ENCODE measurements around the gene FOXP1. TPM values are rescaled to one million over a fixed set of nuclear protein-coding genes. Genes with fewer than 3 reads are reported as not detected.

Gene FOXP1
- total and polyA plus RNA-seq, 9 of the 15 experiments (the other 6 are each of a cell fraction or from before 2014, with no cell fraction given), result 7.7 to 34.5 (median 13.7) TPM

DNA sequence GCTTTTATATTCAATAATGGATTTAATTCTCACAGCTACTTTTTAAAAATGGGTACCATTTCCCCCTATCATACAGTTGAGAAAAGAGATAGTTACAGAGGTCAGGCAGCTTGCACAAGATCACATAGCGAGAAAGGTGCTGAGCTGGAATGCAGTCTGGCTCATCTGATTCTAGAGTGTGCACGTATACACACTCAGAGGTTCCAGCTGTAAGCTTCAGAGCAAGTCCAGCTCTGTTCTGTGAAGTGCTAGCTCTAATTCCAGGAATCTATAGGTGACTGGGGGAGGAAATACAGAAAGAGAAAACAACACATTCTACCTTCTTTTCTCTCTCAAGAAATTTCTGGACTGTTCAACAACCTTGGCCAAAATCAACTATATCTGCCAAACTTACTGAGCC lies 318.7 kb downstream of the FOXP1 start:
- peak in 1 of 4 experiments; percentile 43 for DNase-seq (ENCODE audit: extremely low read depth in 1 of 4, low spot score in 3 of 4)
- no peaks in the 10 kb centered on the region for H3K27me3 ChIP-seq (ENCODE audit: control insufficient read depth in 2 of 2, insufficient read depth in 2 of 2, low read length in 2 of 2)
- peak; percentile 74 for ATAC-seq
- no peaks in the 10 kb centered on the region for H3K36me3 ChIP-seq (ENCODE audit: control insufficient read depth, insufficient read depth, low read length)
- no peaks in the 10 kb centered on the region; the same call in 1 of the 2 replicates for H4K20me1 ChIP-seq (replicated peaks; ENCODE audit: control insufficient read depth, insufficient read depth, low read length)
- FAIRE-seq, result peak; percentile 77
- H3K9me3 ChIP-seq (replicated peaks; ENCODE audit: control insufficient read depth, insufficient read depth, low read depth, low read length), result no peaks in the 10 kb centered on the region
- POLR2A ChIA-PET, result interaction anchor here (1.0 kb wide), 2 partner anchors 9 to 13 kb away, joined by 3 to 4 read pairs; no protein-coding TSS in a partner anchor
- H3K27ac ChIP-seq (ENCODE audit: extremely low read depth, low read depth, low read length), result no peak overlapping the region
- TF ChIP-seq, protein P1, sequence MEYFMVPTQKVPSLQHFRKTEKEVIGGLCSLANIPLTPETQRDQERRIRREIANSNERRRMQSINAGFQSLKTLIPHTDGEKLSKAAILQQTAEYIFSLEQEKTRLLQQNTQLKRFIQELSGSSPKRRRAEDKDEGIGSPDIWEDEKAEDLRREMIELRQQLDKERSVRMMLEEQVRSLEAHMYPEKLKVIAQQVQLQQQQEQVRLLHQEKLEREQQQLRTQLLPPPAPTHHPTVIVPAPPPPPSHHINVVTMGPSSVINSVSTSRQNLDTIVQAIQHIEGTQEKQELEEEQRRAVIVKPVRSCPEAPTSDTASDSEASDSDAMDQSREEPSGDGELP (CRISPR knock-in tag; IDR thresholded peaks at IDR 0.05; ENCODE audit: borderline replicate concordance), result no peak
- TF ChIP-seq, protein P2, sequence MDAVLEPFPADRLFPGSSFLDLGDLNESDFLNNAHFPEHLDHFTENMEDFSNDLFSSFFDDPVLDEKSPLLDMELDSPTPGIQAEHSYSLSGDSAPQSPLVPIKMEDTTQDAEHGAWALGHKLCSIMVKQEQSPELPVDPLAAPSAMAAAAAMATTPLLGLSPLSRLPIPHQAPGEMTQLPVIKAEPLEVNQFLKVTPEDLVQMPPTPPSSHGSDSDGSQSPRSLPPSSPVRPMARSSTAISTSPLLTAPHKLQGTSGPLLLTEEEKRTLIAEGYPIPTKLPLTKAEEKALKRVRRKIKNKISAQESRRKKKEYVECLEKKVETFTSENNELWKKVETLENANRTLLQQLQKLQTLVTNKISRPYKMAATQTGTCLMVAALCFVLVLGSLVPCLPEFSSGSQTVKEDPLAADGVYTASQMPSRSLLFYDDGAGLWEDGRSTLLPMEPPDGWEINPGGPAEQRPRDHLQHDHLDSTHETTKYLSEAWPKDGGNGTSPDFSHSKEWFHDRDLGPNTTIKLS (IDR thresholded peaks at IDR 0.05; ENCODE audit: borderline replicate concordance, low read depth), result peak; percentile 16; the same call in 1 of the 2 replicates
- peak in 1 of 2 experiments; percentile 60; a peak in 1 of 4 replicates for TF ChIP-seq ARNT (IDR thresholded peaks at IDR 0.05)
- intact Hi-C loops (cut with micrococcal nuclease) (no loop called here), in situ Hi-C loops (cut with MboI) (no loop called here)
- peak overlapping the region; percentile 58 for H2AFZ ChIP-seq (ENCODE audit: low read depth, low read length)
- no peaks in the 10 kb centered on the region for H3K79me2 ChIP-seq (ENCODE audit: control insufficient read depth, insufficient read depth, low read length)
- BruUV-seq (replicated peaks), result no TSS peak
- peak overlapping the region; percentile 37 for H3K4me2 ChIP-seq (ENCODE audit: insufficient read depth, low read length)
- peaks cover 7 to 21% of the 10 kb centered on the region in 2 experiments; a peak in 3 of 5 replicates for H3K4me1 ChIP-seq (replicated peaks in 1 of 2; ENCODE audit: control insufficient read depth in 2 of 2, insufficient read depth in 2 of 2, low read length in 2 of 2)
- H3K4me3 ChIP-seq, result no peak overlapping the region
- 16% methylated on average over 2 of the region's 2 CpGs for WGBS (ENCODE audit: insufficient coverage, low coverage, missing lambda C conversion rate)
- H3K9ac ChIP-seq (ENCODE audit: insufficient read depth in 1 of 2, low read depth in 2 of 2, low read length in 2 of 2), result no peak overlapping the region
- CTCF ChIA-PET (ENCODE audit: low intra/inter-chr PET ratio), result no interaction called here
- no peaks in the 10 kb centered on the region for H3K9me1 ChIP-seq (ENCODE audit: control insufficient read depth, insufficient read depth, low read length)
